ENCODE results near the gene LRFN4. TPM values are rescaled to one million over a fixed set of nuclear protein-coding genes. Genes with fewer than 3 reads are reported as not detected.

Gene LRFN4
- total RNA-seq, 1 donor from 2014 or later, result 25.6 TPM

GRCh38 chr11:66857927-66858185 lies 992 bp downstream of the LRFN4 start:
- no peak for DNase-seq (ENCODE audit: low spot score)

- no peak for DNase-seq (ENCODE audit: low spot score)
Observed at GRCh38 chr11:66858186-66858938, 1.5 kb downstream of the LRFN4 start.

GRCh38 chr11:66858939-66859685 lies 2.2 kb downstream of the LRFN4 start:
- no peak for DNase-seq (ENCODE audit: low spot score)

- DNase-seq (ENCODE audit: low spot score), result no peak
Observed at GRCh38 chr11:66859686-66860448, 3.0 kb downstream of the LRFN4 start.

- no peak for DNase-seq (ENCODE audit: low spot score)
Observed at GRCh38 chr11:66860449-66860831, 3.6 kb downstream of the LRFN4 start.

- no peak for DNase-seq (ENCODE audit: low spot score)
Observed at GRCh38 chr11:66861038-66861773, 4.3 kb downstream of the LRFN4 start.

GRCh38 chr11:66861774-66862558 lies 5.1 kb downstream of the LRFN4 start:
- DNase-seq (ENCODE audit: low spot score), result no peak

GRCh38 chr11:66862559-66863037 lies 5.7 kb downstream of the LRFN4 start:
- DNase-seq (ENCODE audit: low spot score), result no peak

GRCh38 chr11:66863428-66864125 lies 6.7 kb downstream of the LRFN4 start:
- DNase-seq (ENCODE audit: low spot score), result no peak

GRCh38 chr11:66864172-66864901 lies 7.5 kb downstream of the LRFN4 start:
- no peak for DNase-seq (ENCODE audit: low spot score)

GRCh38 chr11:66864924-66865697 lies 8.2 kb downstream of the LRFN4 start:
- no peak for DNase-seq (ENCODE audit: low spot score)

- DNase-seq (ENCODE audit: low spot score), result no peak
Observed at GRCh38 chr11:66866007-66866406, 9.1 kb downstream of the LRFN4 start.

GRCh38 chr11:66866511-66866986 lies 9.7 kb downstream of the LRFN4 start:
- DNase-seq (ENCODE audit: low spot score), result no peak

GRCh38 chr11:66867425-66868040 lies 10.7 kb downstream of the LRFN4 start:
- DNase-seq (ENCODE audit: low spot score), result no peak

GRCh38 chr11:66868082-66868725 lies 11.3 kb downstream of the LRFN4 start:
- no peak for DNase-seq (ENCODE audit: low spot score)

GRCh38 chr11:66868726-66869566 lies 12.1 kb downstream of the LRFN4 start:
- no peak for DNase-seq (ENCODE audit: low spot score)

GRCh38 chr11:66869567-66869870 lies 12.7 kb downstream of the LRFN4 start:
- no peak for DNase-seq (ENCODE audit: low spot score)

Measured in mesenteric fat pad (tissue), 1 donor.